Epithelial cell of proximal tubule (primary cell): ENCODE data around the gene MVB12B. TPM values are rescaled to one million over a fixed set of nuclear protein-coding genes. Genes with fewer than 3 reads are reported as not detected.

ENCODE experiments used
- DNase-seq: peaks from one replicate; pipeline ENCODE4 v3.0.0-alpha.2; 2011; ENCODE audit warnings: low read depth
- H3K4me3 ChIP-seq: 2 replicates; pipeline ENCODE4 v1.5.1; 2011; ENCODE audit warnings: low read depth, mild to moderate bottlenecking, low read length
- CTCF ChIP-seq: conservative IDR thresholded peaks from 2 replicates; pipeline ENCODE4 v1.5.1; 2012; ENCODE audit warnings: low read depth, mild to moderate bottlenecking, low read length
- total RNA-seq: library from RNA; depleted of rRNA; stranded (reverse); fragments of >200 nt; gene quantifications from 2 replicates; pipeline ENCODE4 v1.2.3, GENCODE V29; 2015

The MVB12B gene
- total RNA-seq, 1 donor from 2014 or later, result 6.1 TPM

- H3K4me3 ChIP-seq, result no peak overlapping the region
- no peak for TF ChIP-seq CTCF
- DNase-seq, result no peak
Observed at GRCh38 chr9:126423142-126423915, 96.7 kb downstream of the MVB12B start.

DNA sequence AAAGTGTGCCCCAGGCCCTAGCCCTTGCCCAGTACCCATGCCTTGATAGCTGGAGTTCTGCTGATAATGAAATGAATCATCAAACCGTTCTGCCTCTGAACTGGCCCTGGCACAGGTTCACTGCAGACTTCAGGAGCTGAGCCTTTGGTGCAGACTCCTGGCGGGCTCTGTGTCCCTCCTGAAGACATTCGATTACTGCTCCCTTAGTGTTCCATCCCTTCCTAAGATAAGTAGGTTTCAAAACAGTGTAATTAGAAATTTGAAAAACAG is 97.2 kb downstream of the MVB12B start:
- H3K4me3 ChIP-seq, result no peak overlapping the region
- TF ChIP-seq CTCF, result no peak
- DNase-seq, result no peak

DNA sequence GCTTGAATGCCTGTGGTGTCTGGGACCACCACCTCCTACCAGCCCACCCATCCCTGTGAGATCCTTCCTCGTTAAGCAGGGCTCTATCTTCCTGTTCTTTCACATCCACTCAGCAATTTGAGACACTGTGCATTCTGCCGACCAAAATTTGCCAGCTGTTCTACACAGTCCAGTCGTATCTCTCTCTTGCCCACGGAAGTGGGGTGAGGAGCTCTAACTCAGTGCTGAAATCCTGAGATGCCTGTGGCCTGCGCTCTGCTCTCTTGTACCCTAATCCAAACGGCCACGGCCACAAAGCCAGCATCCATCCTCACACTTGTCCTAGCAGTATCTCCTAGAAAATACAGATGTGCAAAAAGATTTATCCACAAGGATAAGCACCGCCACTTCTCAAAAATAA is 97.9 kb downstream of the MVB12B start:
- DNase-seq, result no peak
- no peak for TF ChIP-seq CTCF

DNA sequence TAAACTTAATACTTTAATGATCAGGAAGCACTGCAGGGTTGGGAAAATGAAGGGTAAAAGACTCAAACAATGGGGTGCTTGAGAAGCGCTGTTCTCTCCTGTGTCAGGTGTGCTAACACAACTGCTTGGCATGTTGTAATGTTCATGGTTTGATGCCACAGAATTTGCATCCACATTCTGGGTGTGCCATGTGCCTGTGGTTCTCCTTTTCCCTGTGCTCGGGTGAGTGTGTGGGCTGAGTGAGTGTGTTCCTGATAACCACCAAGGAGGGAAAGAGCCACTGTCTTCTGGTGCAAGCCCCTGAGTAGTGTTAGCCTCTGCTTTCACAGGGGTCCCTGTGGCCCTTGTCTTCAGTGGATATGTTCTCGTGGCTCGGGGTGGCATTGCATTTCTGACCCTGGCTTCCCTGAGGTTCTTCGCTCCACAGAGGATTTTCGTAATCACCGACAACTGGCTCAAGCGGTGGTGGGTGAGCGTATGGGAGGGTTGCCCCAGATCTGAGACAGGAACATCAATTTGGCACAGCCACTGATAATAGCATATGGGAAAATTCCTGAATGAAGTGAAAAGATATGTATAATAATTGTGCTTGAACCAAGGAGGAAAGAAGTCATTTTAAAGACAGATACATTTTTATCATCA is 102.0 kb downstream of the MVB12B start:
- TF ChIP-seq CTCF, result no peak
- no peak for DNase-seq
- H3K4me3 ChIP-seq, result no peak overlapping the region

More for the DNA sequence above, 97.9 kb downstream of the MVB12B start:
- no peak overlapping the region for H3K4me3 ChIP-seq

GRCh38 chr9:126429190-126429589 is 102.6 kb downstream of the MVB12B start:
- no peak for DNase-seq
- no peak for TF ChIP-seq CTCF
- H3K4me3 ChIP-seq, result no peak overlapping the region

DNA sequence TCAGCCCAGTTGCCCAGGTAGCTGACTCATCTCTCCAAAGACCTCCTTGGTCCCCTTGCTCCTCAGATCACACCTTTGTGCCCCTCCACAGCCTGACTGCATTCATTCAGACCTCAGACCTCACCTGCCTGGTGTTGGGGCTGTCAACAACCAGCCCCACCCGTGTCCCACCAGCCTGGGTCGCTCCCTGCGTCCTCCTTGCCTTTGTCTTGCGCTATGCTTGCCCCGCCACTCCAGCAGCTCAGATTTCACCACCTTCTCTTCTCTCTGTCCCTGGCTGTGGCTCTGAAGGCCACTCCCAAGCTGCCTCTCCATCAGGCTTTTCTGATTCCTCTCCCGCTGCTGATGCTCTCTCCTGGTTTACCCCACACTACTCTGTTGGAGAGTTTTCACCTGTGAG is 103.5 kb downstream of the MVB12B start:
- no peak overlapping the region for H3K4me3 ChIP-seq
- no peak for TF ChIP-seq CTCF
- no peak for DNase-seq
